ENCODE data around the gene TMEM213. TPM values are rescaled to one million over a fixed set of nuclear protein-coding genes. Genes with fewer than 3 reads are reported as not detected.

Gene TMEM213
- total and polyA plus RNA-seq, 9 of the 15 experiments (the other 6 are each of a cell fraction or from before 2014, with no cell fraction given) = not detected

- 0 out of 2 replicates have a peak, but pooled peaks have one; percentile 22 for TF ChIP-seq ZBTB40 (IDR thresholded peaks at IDR 0.05)
- TF ChIP-seq ZBTB40 (CRISPR knock-in tag; IDR thresholded peaks at IDR 0.05) = no peak
- TF ChIP-seq FOXM1 (IDR thresholded peaks at IDR 0.05; ENCODE audit: low read depth) = peak; percentile 52; the same call in 1 of the 2 replicates
- no peak for TF ChIP-seq FOXM1 (CRISPR knock-in tag; IDR thresholded peaks at IDR 0.05; ENCODE audit: low read depth)
- peak in 1 of 2 experiments; percentile 59; a peak in 2 of 4 replicates for TF ChIP-seq FOXA3 (CRISPR knock-in tag; conservative IDR thresholded peaks at IDR 0.05 in 1 of 2, IDR thresholded peaks at IDR 0.05 in 1 of 2)
- peak; percentile 83 for TF ChIP-seq ARID3A (IDR thresholded peaks at IDR 0.05; ENCODE audit: borderline replicate concordance, low read depth, low read length)
- TF ChIP-seq DPF2 (IDR thresholded peaks at IDR 0.05) = no peak
- TF ChIP-seq MAFK (IDR thresholded peaks at IDR 0.05; ENCODE audit: low read length) = 0 out of 2 replicates have a peak, but pooled peaks have one; percentile 27
- no peak for TF ChIP-seq RBFOX2 (IDR thresholded peaks at IDR 0.05; ENCODE audit: low read depth, low read length)
- TF ChIP-seq, protein P1, sequence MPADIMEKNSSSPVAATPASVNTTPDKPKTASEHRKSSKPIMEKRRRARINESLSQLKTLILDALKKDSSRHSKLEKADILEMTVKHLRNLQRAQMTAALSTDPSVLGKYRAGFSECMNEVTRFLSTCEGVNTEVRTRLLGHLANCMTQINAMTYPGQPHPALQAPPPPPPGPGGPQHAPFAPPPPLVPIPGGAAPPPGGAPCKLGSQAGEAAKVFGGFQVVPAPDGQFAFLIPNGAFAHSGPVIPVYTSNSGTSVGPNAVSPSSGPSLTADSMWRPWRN (IDR thresholded peaks at IDR 0.05; ENCODE audit: low read depth) = no peak
Measured at GRCh38 chr7:138886501-138886917, 88.7 kb downstream of the TMEM213 start (continued).
